Type B pancreatic cell (in vitro differentiated cells): ENCODE results near the gene SYNPR. TPM values are rescaled to one million over a fixed set of nuclear protein-coding genes. Genes with fewer than 3 reads are reported as not detected.

Source experiments
- DNase-seq: peaks from one replicate; pipeline ENCODE4 v3.0.0; 2021; ENCODE audit warnings: mixed read lengths; ENCODE audit not compliant: unreplicated experiment; ENCODE audit errors: extremely low spot score
- H3K27ac Mint-ChIP-seq: 2 replicates; pipeline ENCODE4 v1.8.0; 2021; ENCODE audit warnings: mild to moderate bottlenecking, mixed read lengths
- H3K27me3 Mint-ChIP-seq: 2 replicates; pipeline ENCODE4 v1.8.0; 2021; ENCODE audit warnings: mixed read lengths
- H3K36me3 Mint-ChIP-seq: 2 replicates; pipeline ENCODE4 v1.8.0; 2021; ENCODE audit warnings: mixed read lengths
- H3K4me1 Mint-ChIP-seq: one replicate; pipeline ENCODE4 v1.8.0; 2021; ENCODE audit warnings: mixed read lengths; ENCODE audit not compliant: unreplicated experiment
- H3K4me3 Mint-ChIP-seq: 2 replicates; pipeline ENCODE4 v1.8.0; 2021; ENCODE audit warnings: mild to moderate bottlenecking, mixed read lengths
- H3K9me3 Mint-ChIP-seq: 2 replicates; pipeline ENCODE4 v1.8.0; 2021; ENCODE audit warnings: mixed read lengths
- CTCF ChIP-seq: fragments of 200-600 bp; sonication (generic); conservative IDR thresholded peaks from 2 replicates; pipeline ENCODE4 v1.5.0; 2021; ENCODE audit warnings: antibody characterized with exemption, mild to moderate bottlenecking
- total RNA-seq: library from RNA; stranded (reverse); gene quantifications from 2 replicates; pipeline ENCODE4 v1.2.1, GENCODE V29; 2021; ENCODE audit warnings: low replicate concordance

The SYNPR gene
- total RNA-seq, 1 donor from 2014 or later: 2.3 TPM

- no peak for TF ChIP-seq CTCF
- Mint-ChIP-seq H3K27ac (no peak overlapping the region), H3K36me3 (no peaks in the 10 kb centered on the region), H3K27me3 (peaks cover 8% of the 10 kb centered on the region), H3K4me1 (peaks cover 8% of the 10 kb centered on the region), H3K9me3 (no peaks in the 10 kb centered on the region), H3K4me3 (no peak overlapping the region)
- DNase-seq: no peak
Observed at GRCh38 chr3:63580151-63580550, 302.0 kb downstream of the SYNPR start.

GRCh38 chr3:63582943-63583500 is 304.9 kb downstream of the SYNPR start:
- Mint-ChIP-seq H3K4me3 (no peak overlapping the region), H3K36me3 (no peaks in the 10 kb centered on the region), H3K9me3 (no peaks in the 10 kb centered on the region), H3K4me1 (peaks cover 7% of the 10 kb centered on the region), H3K27me3 (peaks cover 10% of the 10 kb centered on the region), H3K27ac (no peak overlapping the region)
- no peak for TF ChIP-seq CTCF
- no peak for DNase-seq

GRCh38 chr3:63584681-63585080 is 306.6 kb downstream of the SYNPR start:
- no peaks in the 10 kb centered on the region for H3K36me3 Mint-ChIP-seq
- H3K9me3 Mint-ChIP-seq: peaks cover 9% of the 10 kb centered on the region
- peaks cover 10% of the 10 kb centered on the region for H3K27me3 Mint-ChIP-seq
- H3K4me1 Mint-ChIP-seq: peaks cover 7% of the 10 kb centered on the region
- H3K27ac Mint-ChIP-seq: no peak overlapping the region
- no peak overlapping the region for H3K4me3 Mint-ChIP-seq
- no peak for TF ChIP-seq CTCF
- DNase-seq: no peak

- H3K4me3 Mint-ChIP-seq: no peak overlapping the region
- no peaks in the 10 kb centered on the region for H3K36me3 Mint-ChIP-seq
- peaks cover 10% of the 10 kb centered on the region for H3K27me3 Mint-ChIP-seq
- TF ChIP-seq CTCF: no peak
- no peak overlapping the region for H3K27ac Mint-ChIP-seq
- H3K9me3 Mint-ChIP-seq: peaks cover 9% of the 10 kb centered on the region
- peaks cover 7% of the 10 kb centered on the region for H3K4me1 Mint-ChIP-seq
- no peak for DNase-seq
Observed at GRCh38 chr3:63585927-63586326, 307.8 kb downstream of the SYNPR start.

- Mint-ChIP-seq H3K4me3 (no peak overlapping the region), H3K36me3 (no peaks in the 10 kb centered on the region), H3K27me3 (peaks cover 12% of the 10 kb centered on the region), H3K27ac (no peak overlapping the region), H3K9me3 (peaks cover 9% of the 10 kb centered on the region), H3K4me1 (peaks cover 7% of the 10 kb centered on the region)
- no peak for DNase-seq
- no peak for TF ChIP-seq CTCF
Observed at GRCh38 chr3:63588895-63589294, 310.8 kb downstream of the SYNPR start.

- no peak overlapping the region for H3K4me3 Mint-ChIP-seq
- TF ChIP-seq CTCF: no peak
- H3K27me3 Mint-ChIP-seq: peaks cover 4% of the 10 kb centered on the region
- H3K36me3 Mint-ChIP-seq: no peaks in the 10 kb centered on the region
- H3K9me3 Mint-ChIP-seq: peaks cover 1% of the 10 kb centered on the region
- no peak for DNase-seq
- no peaks in the 10 kb centered on the region for H3K4me1 Mint-ChIP-seq
- no peak overlapping the region for H3K27ac Mint-ChIP-seq
Observed at GRCh38 chr3:63593779-63594178, 315.7 kb downstream of the SYNPR start.
